Bronchial epithelial cell (primary cell): ENCODE measurements around the gene DNAH8. TPM values are rescaled to one million over a fixed set of nuclear protein-coding genes. Genes with fewer than 3 reads are reported as not detected.
A peak's percentile ranks its signal among the peaks of the same experiment; 100 is the strongest.

ENCODE experiments used
- DNase-seq: peaks from one replicate; pipeline ENCODE4 v3.0.0-alpha.2; 2010; ENCODE audit warnings: low read depth
- FAIRE-seq: peaks from 2 replicates; lab custom pipeline; 2011; peaks lifted over from hg19 to GRCh38; lab: Jason Lieb, UNC
- H3K27me3 ChIP-seq: 2 replicates; pipeline ENCODE4 v1.5.1; 2011; ENCODE audit warnings: low read length; ENCODE audit not compliant: control insufficient read depth, insufficient read depth
- H3K36me3 ChIP-seq: 2 replicates; pipeline ENCODE4 v1.5.1; 2011; ENCODE audit warnings: low read length; ENCODE audit not compliant: control insufficient read depth, insufficient read depth
- H3K4me3 ChIP-seq: 2 replicates; pipeline ENCODE4 v1.5.1; 2011; ENCODE audit warnings: mild to moderate bottlenecking, low read depth, low read length, control low read depth
- total RNA-seq: library from RNA; depleted of rRNA; stranded (reverse); fragments of >200 nt; gene quantifications from 2 replicates; pipeline ENCODE4 v1.2.1, GENCODE V29; 2014
- TF ChIP-seq, protein P1 (sequence below): IDR thresholded peaks from 2 replicates; pipeline ENCODE4 v1.5.1; 2011; ENCODE audit warnings: mild to moderate bottlenecking, moderate library complexity, low read length, control low read depth, inconsistent platforms; ENCODE audit not compliant: insufficient read depth, severe bottlenecking

DNAH8 gene
- total RNA-seq, 1 donor from 2014 or later = not detected

DNA sequence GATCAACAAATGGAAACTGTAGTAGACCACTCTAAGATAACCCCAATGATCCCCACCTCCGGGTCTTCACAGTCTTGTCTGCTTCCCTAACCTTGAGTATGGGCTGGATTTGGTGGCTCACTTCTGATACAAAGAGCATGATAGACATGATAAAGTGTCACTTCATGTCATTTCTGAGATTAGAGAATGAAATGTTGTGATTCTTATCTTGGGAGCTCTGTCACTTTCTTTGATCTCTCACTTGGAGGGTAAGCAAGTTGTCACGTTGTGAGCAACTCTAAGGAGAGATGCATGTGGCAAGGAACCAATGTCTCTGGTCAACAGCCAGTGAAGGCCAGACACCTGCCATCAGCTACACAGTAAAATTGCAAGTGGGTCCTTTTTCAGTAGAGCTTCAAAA is 9.2 kb upstream of the DNAH8 start:
- no peaks in the 10 kb centered on the region for H3K27me3 ChIP-seq
- DNase-seq = no peak
- TF ChIP-seq, protein P1, sequence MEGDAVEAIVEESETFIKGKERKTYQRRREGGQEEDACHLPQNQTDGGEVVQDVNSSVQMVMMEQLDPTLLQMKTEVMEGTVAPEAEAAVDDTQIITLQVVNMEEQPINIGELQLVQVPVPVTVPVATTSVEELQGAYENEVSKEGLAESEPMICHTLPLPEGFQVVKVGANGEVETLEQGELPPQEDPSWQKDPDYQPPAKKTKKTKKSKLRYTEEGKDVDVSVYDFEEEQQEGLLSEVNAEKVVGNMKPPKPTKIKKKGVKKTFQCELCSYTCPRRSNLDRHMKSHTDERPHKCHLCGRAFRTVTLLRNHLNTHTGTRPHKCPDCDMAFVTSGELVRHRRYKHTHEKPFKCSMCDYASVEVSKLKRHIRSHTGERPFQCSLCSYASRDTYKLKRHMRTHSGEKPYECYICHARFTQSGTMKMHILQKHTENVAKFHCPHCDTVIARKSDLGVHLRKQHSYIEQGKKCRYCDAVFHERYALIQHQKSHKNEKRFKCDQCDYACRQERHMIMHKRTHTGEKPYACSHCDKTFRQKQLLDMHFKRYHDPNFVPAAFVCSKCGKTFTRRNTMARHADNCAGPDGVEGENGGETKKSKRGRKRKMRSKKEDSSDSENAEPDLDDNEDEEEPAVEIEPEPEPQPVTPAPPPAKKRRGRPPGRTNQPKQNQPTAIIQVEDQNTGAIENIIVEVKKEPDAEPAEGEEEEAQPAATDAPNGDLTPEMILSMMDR = no peak
- H3K36me3 ChIP-seq = no peaks in the 10 kb centered on the region
- H3K4me3 ChIP-seq = no peak overlapping the region
- no peak for FAIRE-seq

DNA sequence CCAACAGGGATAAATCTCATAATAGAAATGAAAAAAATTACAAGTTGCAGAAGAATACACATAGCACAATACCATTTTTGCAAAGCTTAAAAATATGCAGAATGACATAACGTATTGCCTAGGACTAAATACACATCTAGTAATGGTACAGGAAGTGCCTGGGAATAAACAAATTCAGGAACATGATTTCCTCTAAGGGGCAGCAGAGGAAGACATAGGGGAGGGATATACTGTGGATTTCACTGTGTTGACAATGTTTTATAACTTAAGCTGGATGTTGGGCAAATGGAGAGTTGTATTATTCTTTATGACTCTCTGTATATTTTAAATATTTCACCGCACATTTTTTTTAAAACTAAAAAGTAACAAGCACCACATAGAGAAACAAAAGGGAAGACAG is 6.6 kb upstream of the DNAH8 start:
- no peak for FAIRE-seq
- Histone ChIP-seq H3K36me3 (no peaks in the 10 kb centered on the region), H3K27me3 (no peaks in the 10 kb centered on the region), H3K4me3 (no peak overlapping the region)
- no peak for DNase-seq
- TF ChIP-seq, protein P1 = no peak

- TF ChIP-seq, protein P1 = no peak
- Histone ChIP-seq H3K4me3 (no peak overlapping the region), H3K27me3 (no peaks in the 10 kb centered on the region), H3K36me3 (no peaks in the 10 kb centered on the region)
- FAIRE-seq (no peak), DNase-seq (peak; percentile 67)
Observed at GRCh38 chr6:38713812-38714211, 1.3 kb upstream of the DNAH8 start.

DNA sequence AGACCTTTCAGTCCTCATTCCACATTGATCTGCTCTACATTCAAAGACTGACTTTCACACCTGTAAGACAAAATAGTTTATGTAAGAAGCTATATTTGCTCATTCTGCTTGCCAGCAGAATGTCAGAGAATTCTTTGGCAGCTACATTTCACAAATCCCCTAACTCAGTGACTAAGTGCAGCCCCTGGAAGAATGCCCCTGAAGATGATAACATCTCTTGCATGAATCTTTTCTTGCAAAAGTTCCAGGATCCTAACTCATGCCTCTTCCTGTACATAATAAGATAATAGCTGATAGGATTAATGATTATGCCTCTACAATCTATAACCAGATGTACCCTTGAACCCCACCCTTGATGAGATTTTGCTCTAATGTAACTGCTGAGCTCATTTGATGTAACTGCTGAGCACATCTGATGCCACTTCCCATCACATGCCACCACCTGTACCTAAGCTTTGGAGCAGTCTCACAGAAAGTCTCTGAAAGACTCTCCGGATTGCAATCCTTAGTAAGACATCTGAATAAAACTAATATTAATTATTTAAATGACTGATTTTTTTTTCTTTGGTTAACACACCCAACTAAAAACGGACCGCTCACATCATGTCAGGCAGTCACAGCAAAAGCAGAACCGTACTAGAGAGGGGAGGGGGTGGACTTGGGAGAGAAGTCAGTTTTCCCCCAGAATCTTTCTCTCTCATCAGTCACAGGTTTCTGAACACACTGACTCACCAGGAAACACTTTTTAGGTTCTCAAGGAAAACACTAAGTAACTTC is 684 bp upstream of the DNAH8 start:
- Histone ChIP-seq H3K4me3 (no peak overlapping the region), H3K27me3 (no peaks in the 10 kb centered on the region), H3K36me3 (no peaks in the 10 kb centered on the region)
- no peak for DNase-seq
- FAIRE-seq = no peak
- TF ChIP-seq, protein P1 = no peak

DNA sequence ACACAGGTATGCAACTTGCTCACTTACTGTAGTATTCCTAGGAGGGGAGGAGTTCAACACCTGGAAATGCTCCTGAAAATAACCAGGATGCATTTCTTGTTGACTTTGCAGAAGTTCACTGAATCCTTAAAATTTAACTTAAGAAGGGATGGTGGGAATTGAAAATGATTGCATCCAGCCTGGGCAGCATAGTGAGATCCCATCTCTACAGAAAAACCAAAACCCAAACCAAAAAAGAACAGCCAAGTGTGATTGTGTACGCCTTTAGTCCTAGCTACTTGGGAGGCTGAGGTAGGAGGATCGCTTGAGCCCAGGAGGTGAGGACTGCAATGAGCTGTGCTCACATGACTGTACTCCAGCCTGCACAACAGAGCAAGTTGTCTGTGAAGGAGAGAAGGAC is 1.7 kb downstream of the DNAH8 start:
- FAIRE-seq = no peak
- Histone ChIP-seq H3K36me3 (no peaks in the 10 kb centered on the region), H3K27me3 (no peaks in the 10 kb centered on the region), H3K4me3 (no peak overlapping the region)
- DNase-seq = no peak
- TF ChIP-seq, protein P1 = no peak

DNA sequence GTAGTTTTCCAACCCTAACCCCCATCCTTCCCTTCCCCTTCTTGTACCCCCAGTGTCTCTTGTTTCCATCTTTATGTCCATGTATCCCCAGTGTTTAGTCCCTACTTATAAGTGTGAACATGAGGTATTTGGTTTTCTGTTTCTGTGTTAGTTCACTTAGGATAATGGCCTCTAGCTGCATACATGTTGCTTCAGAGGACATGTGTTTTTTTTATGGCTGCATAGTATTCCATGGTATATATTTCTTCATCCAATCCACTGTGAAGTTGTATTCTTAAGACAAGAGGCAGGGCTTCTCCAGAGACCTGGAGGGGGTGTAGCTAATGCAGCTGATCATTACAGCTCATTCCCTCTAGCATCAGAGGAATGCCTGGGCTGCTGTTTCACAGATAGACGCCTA is 4.2 kb downstream of the DNAH8 start:
- TF ChIP-seq, protein P1 = no peak

More for the DNA sequence above, 4.2 kb downstream of the DNAH8 start:
- FAIRE-seq (no peak), DNase-seq (no peak)
- H3K27me3 ChIP-seq = no peaks in the 10 kb centered on the region
- no peak overlapping the region for H3K4me3 ChIP-seq
- no peaks in the 10 kb centered on the region for H3K36me3 ChIP-seq
